HG02973 (cell line): ENCODE measurements around the gene HSD17B12.
A peak's percentile ranks its signal among the peaks of the same experiment; 100 is the strongest.

Experiments
- ATAC-seq: cut with Tn5 transposase; IDR thresholded peaks from one replicate; pipeline ENCODE4 v1.9.1; 2021; ENCODE audit warnings: moderate library complexity; ENCODE audit not compliant: unreplicated experiment

HSD17B12 gene

GRCh38 chr11:43687120-43687791 is 6.7 kb downstream of the HSD17B12 start:
- no peak for ATAC-seq

GRCh38 chr11:43688394-43688793 is 7.9 kb downstream of the HSD17B12 start:
- no peak for ATAC-seq

GRCh38 chr11:43689167-43689566 is 8.6 kb downstream of the HSD17B12 start:
- ATAC-seq: no peak

- no peak for ATAC-seq
Measured at GRCh38 chr11:43690929-43691725, 10.6 kb downstream of the HSD17B12 start.

GRCh38 chr11:43691806-43692205 is 11.3 kb downstream of the HSD17B12 start:
- no peak for ATAC-seq

GRCh38 chr11:43693069-43693468 is 12.5 kb downstream of the HSD17B12 start:
- ATAC-seq: no peak

- no peak for ATAC-seq
Measured at GRCh38 chr11:43693731-43694130, 13.2 kb downstream of the HSD17B12 start.

GRCh38 chr11:43694477-43694876 is 13.9 kb downstream of the HSD17B12 start:
- ATAC-seq: peak; percentile 63

GRCh38 chr11:43697679-43698078 is 17.1 kb downstream of the HSD17B12 start:
- no peak for ATAC-seq

GRCh38 chr11:43699870-43700269 is 19.3 kb downstream of the HSD17B12 start:
- no peak for ATAC-seq

GRCh38 chr11:43706631-43707030 is 26.1 kb downstream of the HSD17B12 start:
- no peak for ATAC-seq

GRCh38 chr11:43708776-43709175 is 28.2 kb downstream of the HSD17B12 start:
- no peak for ATAC-seq

GRCh38 chr11:43709689-43710088 is 29.2 kb downstream of the HSD17B12 start:
- ATAC-seq: no peak

GRCh38 chr11:43712676-43713075 is 32.1 kb downstream of the HSD17B12 start:
- ATAC-seq: no peak

GRCh38 chr11:43718373-43718772 is 37.8 kb downstream of the HSD17B12 start:
- ATAC-seq: no peak

GRCh38 chr11:43723617-43724016 is 43.1 kb downstream of the HSD17B12 start:
- no peak for ATAC-seq

GRCh38 chr11:43732225-43732624 is 51.7 kb downstream of the HSD17B12 start:
- ATAC-seq: no peak

GRCh38 chr11:43734256-43734655 is 53.7 kb downstream of the HSD17B12 start:
- ATAC-seq: no peak

- no peak for ATAC-seq
Measured at GRCh38 chr11:43735115-43735514, 54.6 kb downstream of the HSD17B12 start.

GRCh38 chr11:43735961-43736360 is 55.4 kb downstream of the HSD17B12 start:
- ATAC-seq: no peak

GRCh38 chr11:43736502-43737200 is 56.1 kb downstream of the HSD17B12 start:
- ATAC-seq: no peak

- ATAC-seq: no peak
Measured at GRCh38 chr11:43737201-43737590, 56.7 kb downstream of the HSD17B12 start.
